ENCODE measurements around the gene PARD3. TPM values are rescaled to one million over a fixed set of nuclear protein-coding genes. Genes with fewer than 3 reads are reported as not detected.
A peak's percentile ranks its signal among the peaks of the same experiment; 100 is the strongest.
"Not testable (repeated sequence)": the region's sequence is repeated elsewhere in the genome, so short reads cannot be mapped to it uniquely, and the experiment has no call there.

The PARD3 gene
- total RNA-seq, 1 donor from 2014 or later: 58.7 TPM

GRCh38 chr10:34743814-34744213 lies 71.3 kb downstream of the PARD3 start:
- Histone ChIP-seq H3K9ac (no peak overlapping the region), H3K4me1 (peaks cover 21% of the 10 kb centered on the region), H3F3A (ENCODE audit: low read depth) (peaks cover 25% of the 10 kb centered on the region), H3K36me3 (no peaks in the 10 kb centered on the region), H3K4me2 (no peak overlapping the region), H3K27me3 (no peaks in the 10 kb centered on the region), H3K79me2 (ENCODE audit: low read depth) (peaks cover 98% of the 10 kb centered on the region), H3K9me3 (ENCODE audit: low read depth) (no peaks in the 10 kb centered on the region), H4K20me1 (ENCODE audit: low read depth) (peaks cover 88% of the 10 kb centered on the region), H3K27ac (no peak overlapping the region), H3K4me3 (no peak overlapping the region), H2AFZ (replicated peaks) (no peak overlapping the region)
- Mint-ChIP-seq H3K9me3 (peaks cover 2% of the 10 kb centered on the region), H3K4me3 (no peak overlapping the region), H3K27ac (no peak overlapping the region), H3K27me3 (ENCODE audit: insufficient read depth, low read depth) (no peaks in the 10 kb centered on the region), H3K4me1 (peaks cover 58% of the 10 kb centered on the region), H3K36me3 (peaks cover 4% of the 10 kb centered on the region)
- TF ChIP-seq CTCF (IDR thresholded peaks at IDR 0.05) (no peak), EZH2phosphoT487 (IDR thresholded peaks at IDR 0.05) (no peak), EZH2 (IDR thresholded peaks at IDR 0.05) (no peak)
- no peak for DNase-seq (ENCODE audit: low spot score)

GRCh38 chr10:34742456-34742855 lies 72.6 kb downstream of the PARD3 start:
- peaks cover 90% of the 10 kb centered on the region for H4K20me1 ChIP-seq (ENCODE audit: low read depth)
- no peaks in the 10 kb centered on the region for H3K27me3 Mint-ChIP-seq (ENCODE audit: insufficient read depth, low read depth)
- H3K4me2 ChIP-seq: no peak overlapping the region
- TF ChIP-seq CTCF (IDR thresholded peaks at IDR 0.05) (no peak), EZH2 (IDR thresholded peaks at IDR 0.05) (no peak), EZH2phosphoT487 (IDR thresholded peaks at IDR 0.05) (no peak)
- H3K27me3 ChIP-seq: no peaks in the 10 kb centered on the region
- no peak overlapping the region for H3K9ac ChIP-seq
- H3K9me3 ChIP-seq (ENCODE audit: low read depth): no peaks in the 10 kb centered on the region
- H3F3A ChIP-seq (ENCODE audit: low read depth): peaks cover 32% of the 10 kb centered on the region
- H3K4me3 ChIP-seq: no peak overlapping the region
- H3K27ac ChIP-seq: no peak overlapping the region
- no peak overlapping the region for H3K27ac Mint-ChIP-seq
- no peak overlapping the region for H3K4me3 Mint-ChIP-seq
- H3K36me3 ChIP-seq: no peaks in the 10 kb centered on the region
- no peak for DNase-seq (ENCODE audit: low spot score)
- H2AFZ ChIP-seq (replicated peaks): no peak overlapping the region
- H3K79me2 ChIP-seq (ENCODE audit: low read depth): peaks cover 100% of the 10 kb centered on the region
- H3K4me1 ChIP-seq: peaks cover 26% of the 10 kb centered on the region
- H3K9me3 Mint-ChIP-seq: no peaks in the 10 kb centered on the region
- H3K4me1 Mint-ChIP-seq: peaks cover 61% of the 10 kb centered on the region
- peaks cover 3% of the 10 kb centered on the region for H3K36me3 Mint-ChIP-seq

GRCh38 chr10:34741087-34741486 lies 74.0 kb downstream of the PARD3 start:
- H3K27me3 Mint-ChIP-seq (ENCODE audit: insufficient read depth, low read depth); H3K27ac Mint-ChIP-seq; H2AFZ ChIP-seq (replicated peaks); H3K9ac ChIP-seq; H3K9me3 Mint-ChIP-seq; H3K36me3 Mint-ChIP-seq; H3K9me3 ChIP-seq (ENCODE audit: low read depth); H3K4me3 ChIP-seq; H3K4me2 ChIP-seq; H3K27ac ChIP-seq; H3K27me3 ChIP-seq; H3K36me3 ChIP-seq; H3K4me3 Mint-ChIP-seq; DNase-seq (ENCODE audit: low spot score): not testable (repeated sequence)
- Histone ChIP-seq H3K4me1 (peaks cover 33% of the 10 kb centered on the region), H3K79me2 (ENCODE audit: low read depth) (peaks cover 100% of the 10 kb centered on the region), H3F3A (ENCODE audit: low read depth) (peaks cover 41% of the 10 kb centered on the region), H4K20me1 (ENCODE audit: low read depth) (peaks cover 90% of the 10 kb centered on the region)
- peaks cover 64% of the 10 kb centered on the region for H3K4me1 Mint-ChIP-seq

- peak overlapping the region; percentile 50 for H3K27ac Mint-ChIP-seq
- no peak for DNase-seq (ENCODE audit: low spot score)
- no peaks in the 10 kb centered on the region for H3K27me3 ChIP-seq
- no peak for TF ChIP-seq EZH2 (IDR thresholded peaks at IDR 0.05)
- TF ChIP-seq EZH2phosphoT487 (IDR thresholded peaks at IDR 0.05): no peak
- no peak for TF ChIP-seq CTCF (IDR thresholded peaks at IDR 0.05)
- no peaks in the 10 kb centered on the region for H3K36me3 ChIP-seq
- H3K4me1 ChIP-seq: peaks cover 33% of the 10 kb centered on the region
- peaks cover 88% of the 10 kb centered on the region for H4K20me1 ChIP-seq (ENCODE audit: low read depth)
- H3K4me2 ChIP-seq: peak overlapping the region; percentile 77
- H3K4me3 ChIP-seq: peak overlapping the region; percentile 40
- peak overlapping the region; percentile 81 for H3K4me3 Mint-ChIP-seq
- no peak overlapping the region for H3K9ac ChIP-seq
- H3K4me1 Mint-ChIP-seq: peaks cover 61% of the 10 kb centered on the region
- H3K9me3 Mint-ChIP-seq: no peaks in the 10 kb centered on the region
- no peaks in the 10 kb centered on the region for H3K27me3 Mint-ChIP-seq (ENCODE audit: insufficient read depth, low read depth)
- H3K79me2 ChIP-seq (ENCODE audit: low read depth): peaks cover 100% of the 10 kb centered on the region
- H3K36me3 Mint-ChIP-seq: peaks cover 2% of the 10 kb centered on the region
- peaks cover 41% of the 10 kb centered on the region for H3F3A ChIP-seq (ENCODE audit: low read depth)
- H2AFZ ChIP-seq (replicated peaks): no peak overlapping the region
- H3K27ac ChIP-seq: no peak overlapping the region
- no peaks in the 10 kb centered on the region for H3K9me3 ChIP-seq (ENCODE audit: low read depth)
These were observed 74.8 kb downstream of the PARD3 start for GRCh38 chr10:34740321-34740720.

All from neural progenitor cell (in vitro differentiated cells).